Coronary artery (tissue), 2 donors: ENCODE measurements around the gene MROH7.

Experiments
- DNase-seq: peaks from one replicate; pipeline ENCODE4 v3.0.0-alpha.2; 2017; ENCODE audit warnings: low spot score
- H3K27ac ChIP-seq, 2 donors: fragments of 200-600 bp; sonication (generic); one replicate each; pipeline ENCODE4 v1.5.1; 2016 to 2019
- H3K4me3 ChIP-seq: fragments of 200-600 bp; sonication (generic); 2 replicates; pipeline ENCODE4 v1.5.1; 2016; ENCODE audit warnings: mild to moderate bottlenecking, moderate library complexity
- TF ChIP-seq, protein P1 (sequence below): fragments of 200-600 bp; sonication (generic); IDR thresholded peaks from one replicate; pipeline ENCODE4 v1.5.1; 2019; ENCODE audit warnings: antibody characterized with exemption

MROH7 gene

DNA sequence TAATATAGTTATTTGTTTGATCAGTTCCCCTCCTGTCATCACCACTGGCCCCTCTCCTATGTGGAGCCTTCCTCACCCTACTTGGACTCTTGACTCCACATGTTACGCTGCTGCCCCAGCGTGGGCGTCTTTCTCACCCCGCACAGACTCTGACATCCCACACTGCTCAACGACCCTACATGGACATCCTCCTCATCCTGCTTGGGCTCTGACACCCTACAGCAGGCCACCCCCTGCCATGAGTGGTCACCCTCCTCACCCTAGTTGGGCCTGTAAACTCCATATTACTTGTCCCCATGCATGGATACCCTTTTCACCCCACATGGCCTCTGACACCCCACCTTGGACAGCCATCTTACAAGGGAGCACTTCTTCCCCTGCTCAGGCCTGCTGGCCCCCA lies 95.1 kb downstream of the MROH7 start:
- no peak for DNase-seq
- no peak overlapping the region for H3K4me3 ChIP-seq
- TF ChIP-seq, protein P1, sequence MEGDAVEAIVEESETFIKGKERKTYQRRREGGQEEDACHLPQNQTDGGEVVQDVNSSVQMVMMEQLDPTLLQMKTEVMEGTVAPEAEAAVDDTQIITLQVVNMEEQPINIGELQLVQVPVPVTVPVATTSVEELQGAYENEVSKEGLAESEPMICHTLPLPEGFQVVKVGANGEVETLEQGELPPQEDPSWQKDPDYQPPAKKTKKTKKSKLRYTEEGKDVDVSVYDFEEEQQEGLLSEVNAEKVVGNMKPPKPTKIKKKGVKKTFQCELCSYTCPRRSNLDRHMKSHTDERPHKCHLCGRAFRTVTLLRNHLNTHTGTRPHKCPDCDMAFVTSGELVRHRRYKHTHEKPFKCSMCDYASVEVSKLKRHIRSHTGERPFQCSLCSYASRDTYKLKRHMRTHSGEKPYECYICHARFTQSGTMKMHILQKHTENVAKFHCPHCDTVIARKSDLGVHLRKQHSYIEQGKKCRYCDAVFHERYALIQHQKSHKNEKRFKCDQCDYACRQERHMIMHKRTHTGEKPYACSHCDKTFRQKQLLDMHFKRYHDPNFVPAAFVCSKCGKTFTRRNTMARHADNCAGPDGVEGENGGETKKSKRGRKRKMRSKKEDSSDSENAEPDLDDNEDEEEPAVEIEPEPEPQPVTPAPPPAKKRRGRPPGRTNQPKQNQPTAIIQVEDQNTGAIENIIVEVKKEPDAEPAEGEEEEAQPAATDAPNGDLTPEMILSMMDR: no peak
- H3K27ac ChIP-seq: no peak overlapping the region

DNA sequence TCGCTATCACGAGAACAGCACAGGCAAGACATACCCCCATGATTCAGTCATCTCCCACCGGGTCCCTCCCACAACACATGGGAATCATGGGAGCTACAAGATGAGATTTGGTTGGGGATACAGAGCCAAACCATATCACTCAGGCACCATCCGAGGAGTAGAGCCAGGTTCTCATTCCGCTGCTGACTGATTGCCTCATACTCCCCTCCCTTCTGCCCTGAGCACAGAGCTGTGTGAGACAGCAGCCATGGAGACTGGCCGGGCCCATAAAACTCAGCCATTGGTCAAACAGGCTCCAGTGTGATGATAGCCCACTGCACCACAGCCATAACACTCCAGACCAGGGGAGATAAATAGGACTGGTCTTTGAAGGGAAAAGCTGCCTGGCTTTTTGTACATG lies 96.7 kb downstream of the MROH7 start:
- H3K4me3 ChIP-seq: no peak overlapping the region
- no peak for DNase-seq
- TF ChIP-seq, protein P1: no peak
- no peak overlapping the region for H3K27ac ChIP-seq

DNA sequence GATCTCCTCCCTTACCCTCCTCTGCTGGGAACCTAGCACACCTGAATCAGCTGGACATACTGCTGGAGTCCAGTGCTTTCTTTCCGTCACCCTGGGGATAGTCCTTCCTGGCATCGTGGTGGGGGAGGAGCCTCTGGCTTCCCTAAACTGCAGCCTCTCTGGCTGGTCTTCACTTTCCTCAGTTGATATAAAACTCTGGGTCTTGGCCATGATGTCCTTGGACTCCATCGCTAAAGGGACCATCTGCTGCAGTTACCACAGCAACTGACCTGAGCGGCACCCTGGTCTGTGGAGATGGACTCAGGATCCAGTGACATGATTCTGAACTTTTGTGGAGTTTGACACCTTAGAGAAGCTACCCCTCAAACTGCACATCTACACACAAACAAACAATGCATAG lies 99.9 kb downstream of the MROH7 start:
- TF ChIP-seq, protein P1: no peak
- DNase-seq: no peak
- Histone ChIP-seq H3K4me3 (no peak overlapping the region), H3K27ac (no peak overlapping the region)

DNA sequence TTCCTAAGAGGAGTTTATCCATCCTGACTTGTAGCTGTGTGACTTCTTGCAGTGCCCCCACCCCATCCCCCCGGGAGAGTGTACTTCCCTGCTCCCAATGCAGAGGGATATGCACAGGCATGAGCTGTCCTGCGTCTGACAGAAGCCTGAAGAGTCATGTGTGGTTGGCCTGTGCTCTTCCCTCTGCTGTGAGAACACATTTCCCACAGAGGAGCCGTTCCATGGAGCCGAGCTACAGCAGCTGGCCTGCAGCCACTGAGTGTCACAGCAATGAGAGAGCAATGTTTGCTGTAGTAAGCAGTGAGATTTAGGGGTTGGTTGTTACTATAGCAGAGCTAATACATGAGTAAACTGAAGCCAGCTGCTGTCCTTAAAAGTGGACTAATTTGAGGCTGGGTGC lies 100.7 kb downstream of the MROH7 start:
- H3K27ac ChIP-seq: no peak overlapping the region
- no peak for DNase-seq
- no peak overlapping the region for H3K4me3 ChIP-seq
- TF ChIP-seq, protein P1: no peak

DNA sequence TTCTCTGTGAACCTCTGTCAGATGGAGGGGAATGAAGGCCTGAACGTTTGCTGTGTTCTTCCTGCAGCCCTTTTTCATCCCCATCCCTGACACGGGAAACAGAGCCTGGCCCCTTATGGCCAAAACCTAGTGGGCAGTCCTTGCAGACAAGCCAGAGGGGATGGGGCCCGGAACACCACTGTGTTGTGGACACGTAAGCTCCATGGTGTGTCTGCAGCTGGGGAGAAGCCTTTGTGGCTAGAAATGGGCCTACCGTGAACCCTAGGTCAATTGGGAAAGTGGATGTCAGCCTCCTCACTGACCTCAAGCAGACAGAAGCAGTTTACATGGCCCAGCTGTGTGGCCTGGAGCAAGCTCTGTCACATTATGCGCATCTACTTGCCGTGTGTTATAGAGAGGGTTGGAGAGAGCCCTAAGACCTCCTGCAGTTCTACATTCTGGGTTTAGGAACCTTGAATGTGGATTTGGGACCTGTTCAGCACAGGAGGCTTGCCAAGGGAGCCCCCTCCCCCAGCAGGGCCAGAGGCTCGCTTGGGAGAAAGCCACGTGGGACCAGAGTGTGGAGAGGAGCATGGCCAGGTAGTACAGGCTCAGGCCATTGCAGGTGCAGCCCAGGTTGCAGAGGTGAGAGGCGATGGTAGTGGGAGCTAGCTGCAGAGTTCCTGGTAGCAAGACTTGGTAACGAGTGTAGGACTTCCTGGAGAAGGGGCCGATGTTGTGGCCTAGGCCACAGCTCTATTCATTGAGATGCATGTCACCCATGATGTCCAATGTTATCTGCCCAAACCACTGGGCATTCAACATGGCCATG lies 102.0 kb downstream of the MROH7 start:
- DNase-seq: no peak
- H3K27ac ChIP-seq: no peak overlapping the region
- H3K4me3 ChIP-seq: no peak overlapping the region
- TF ChIP-seq, protein P1: no peak

DNA sequence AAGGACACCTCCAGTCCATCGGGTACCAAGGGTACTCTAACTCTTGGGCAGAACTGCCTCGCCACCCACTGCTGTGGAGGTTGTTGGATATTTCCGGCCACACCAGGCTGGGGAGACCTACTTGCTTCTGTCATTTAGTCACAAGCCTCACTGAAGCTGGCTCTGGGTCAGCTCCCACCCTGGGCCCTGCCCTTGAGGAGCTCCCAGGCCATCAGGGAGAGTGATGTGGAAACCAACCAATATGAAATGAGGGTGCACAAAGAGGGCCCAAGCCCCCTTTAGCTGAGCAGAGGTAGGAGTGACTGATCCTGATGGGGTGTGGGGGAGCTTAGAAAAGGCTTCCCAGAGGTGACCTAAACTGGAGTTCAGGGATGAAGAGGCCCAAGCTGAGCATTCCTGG lies 103.1 kb downstream of the MROH7 start:
- Histone ChIP-seq H3K27ac (no peak overlapping the region), H3K4me3 (no peak overlapping the region)
- DNase-seq: no peak
- TF ChIP-seq, protein P1: no peak

DNA sequence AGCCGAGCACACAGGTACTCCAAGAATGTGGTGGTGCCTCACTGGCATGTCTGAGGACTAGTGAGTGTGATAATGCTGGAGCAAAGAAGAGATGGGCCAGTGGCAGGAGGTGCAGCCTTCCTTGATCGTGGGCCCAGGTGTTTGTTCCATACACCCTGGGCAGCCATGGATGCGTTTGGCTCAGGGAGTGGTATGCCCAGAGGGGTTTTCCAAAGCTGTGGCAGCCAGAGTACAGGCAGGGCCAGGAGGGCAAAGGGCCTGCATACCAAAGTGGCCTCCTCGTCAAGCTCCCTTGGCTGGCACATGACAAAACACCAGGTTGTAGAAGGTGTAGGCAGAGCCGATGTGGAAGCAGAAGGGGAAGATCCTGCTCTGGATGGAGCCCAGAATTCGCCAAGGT lies 103.7 kb downstream of the MROH7 start:
- Histone ChIP-seq H3K4me3 (no peak overlapping the region), H3K27ac (no peak overlapping the region)
- DNase-seq: no peak
- TF ChIP-seq, protein P1: no peak
